Parathyroid adenoma (tissue), 2 donors: ENCODE results near the gene CASKIN2.

Source experiments
- H2AFZ ChIP-seq: fragments of 300-600 bp; sonication (generic); one replicate; pipeline ENCODE4 v1.7.0; 2017; ENCODE audit warnings: antibody characterized with exemption, mild to moderate bottlenecking
- H3K27ac ChIP-seq: fragments of 300-600 bp; sonication (generic); one replicate; pipeline ENCODE4 v1.7.0; 2017
- H3K27me3 ChIP-seq: fragments of 300-600 bp; sonication (generic); one replicate; pipeline ENCODE4 v1.7.0; 2017; ENCODE audit warnings: low read length; ENCODE audit not compliant: control insufficient read depth, insufficient read depth
- H3K36me3 ChIP-seq: fragments of 300-600 bp; sonication (generic); one replicate; pipeline ENCODE4 v1.7.0; 2017; ENCODE audit warnings: low read length; ENCODE audit not compliant: control insufficient read depth, insufficient read depth
- H3K4me1 ChIP-seq: fragments of 300-600 bp; sonication (generic); one replicate; pipeline ENCODE4 v1.7.0; 2017; ENCODE audit warnings: control low read depth
- H3K4me2 ChIP-seq: fragments of 300-600 bp; sonication (generic); one replicate; pipeline ENCODE4 v1.7.0; 2017; ENCODE audit warnings: low read length
- H3K4me3 ChIP-seq: fragments of 300-600 bp; sonication (generic); one replicate; pipeline ENCODE4 v1.7.0; 2017; ENCODE audit warnings: low read depth, low read length
- H3K79me2 ChIP-seq: fragments of 300-600 bp; sonication (generic); one replicate; pipeline ENCODE4 v1.7.0; 2017; ENCODE audit warnings: control low read depth
- H3K9ac ChIP-seq: fragments of 300-600 bp; sonication (generic); one replicate; pipeline ENCODE4 v1.7.0; 2017; ENCODE audit warnings: mild to moderate bottlenecking
- H3K9me3 ChIP-seq: fragments of 300-600 bp; sonication (generic); one replicate; pipeline ENCODE4 v1.7.0; 2017; ENCODE audit warnings: low read length; ENCODE audit not compliant: control insufficient read depth
- CTCF ChIP-seq: fragments of 300-600 bp; sonication (generic); IDR thresholded peaks from one replicate; pipeline ENCODE4 v1.7.0; 2017; ENCODE audit warnings: antibody characterized with exemption, mild to moderate bottlenecking
- donor health status: primary hyperparathyroidism.

The CASKIN2 gene

DNA sequence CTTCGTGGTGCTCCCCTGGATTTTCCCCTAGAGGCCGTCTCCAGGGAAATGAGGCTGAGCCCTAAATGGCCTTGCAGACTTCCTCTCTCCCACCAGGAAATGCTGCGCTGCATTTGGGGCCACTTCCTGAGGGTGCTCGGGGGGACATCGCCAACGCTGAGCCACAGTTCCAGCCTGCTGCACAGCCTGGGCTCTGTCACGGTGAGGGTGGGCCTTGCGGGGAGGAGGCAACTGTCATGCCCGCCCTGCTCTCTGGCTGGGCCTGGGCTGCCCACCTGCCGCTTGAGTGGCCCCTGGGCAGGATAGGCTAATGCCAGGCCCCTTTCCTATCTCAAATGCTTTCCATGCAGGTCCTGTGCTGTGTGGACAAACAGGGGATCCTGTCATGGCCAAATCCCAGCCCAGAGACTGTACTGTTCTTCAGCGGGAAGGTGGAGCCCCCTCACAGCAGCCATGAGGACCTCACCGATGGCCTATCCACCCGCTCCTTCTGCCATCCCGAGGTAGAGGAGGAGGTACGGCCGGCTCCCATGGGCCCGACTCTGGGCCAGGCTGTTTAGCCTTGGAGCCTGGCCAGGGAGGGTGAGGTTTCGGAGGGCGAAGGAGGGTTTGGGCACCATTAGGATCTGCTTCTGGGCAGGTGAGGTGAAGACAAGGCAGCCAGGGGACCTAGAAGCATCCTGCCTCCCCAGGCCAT lies 24.2 kb downstream of the CASKIN2 start:
- H3K27ac ChIP-seq = no peak overlapping the region
- peaks cover 4% of the 10 kb centered on the region for H3K4me1 ChIP-seq
- no peaks in the 10 kb centered on the region for H3K9me3 ChIP-seq
- H3K9ac ChIP-seq = no peak overlapping the region
- no peak overlapping the region for H3K4me3 ChIP-seq
- H3K79me2 ChIP-seq = no peaks in the 10 kb centered on the region
- H3K27me3 ChIP-seq = no peaks in the 10 kb centered on the region
- no peaks in the 10 kb centered on the region for H3K36me3 ChIP-seq
- TF ChIP-seq CTCF = no peak
- no peak overlapping the region for H2AFZ ChIP-seq
- H3K4me2 ChIP-seq = no peak overlapping the region

DNA sequence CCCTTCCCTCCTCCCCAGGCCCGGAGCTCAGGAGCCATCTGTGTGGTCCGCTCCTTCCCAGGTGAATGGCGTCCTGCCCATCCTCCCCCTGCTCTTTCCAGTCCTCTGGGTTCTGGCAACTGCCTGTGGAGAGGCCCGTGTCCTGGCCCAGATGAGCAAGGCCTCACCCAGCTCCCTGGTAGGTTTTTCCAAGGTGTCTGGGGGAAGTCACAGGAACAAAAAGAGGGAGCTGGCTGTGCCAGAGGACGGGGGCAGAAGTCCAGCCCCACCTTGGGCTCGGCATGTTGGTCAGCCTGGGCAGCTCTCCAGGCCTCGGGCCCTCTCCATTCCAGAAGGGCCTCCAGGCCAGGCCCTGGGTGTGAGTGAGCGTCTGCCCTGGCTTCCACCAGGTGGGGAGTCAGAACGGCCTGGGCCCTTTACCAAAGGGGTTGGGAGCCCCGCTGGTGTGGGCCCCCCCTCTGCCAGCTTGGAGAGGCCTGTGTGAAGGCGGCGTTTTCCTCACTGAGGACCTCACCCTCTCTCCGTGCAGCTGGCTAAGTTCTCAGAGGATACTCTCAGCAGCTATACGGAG lies 25.1 kb downstream of the CASKIN2 start:
- Histone ChIP-seq H2AFZ (no peak overlapping the region), H3K9me3 (no peaks in the 10 kb centered on the region), H3K79me2 (peaks cover under 1% of the 10 kb centered on the region), H3K4me1 (no peaks in the 10 kb centered on the region), H3K27ac (peak overlapping the region; percentile 9), H3K9ac (no peak overlapping the region), H3K4me3 (no peak overlapping the region), H3K4me2 (no peak overlapping the region), H3K27me3 (no peaks in the 10 kb centered on the region), H3K36me3 (no peaks in the 10 kb centered on the region)
- TF ChIP-seq CTCF = no peak

- Histone ChIP-seq H3K4me3 (no peak overlapping the region), H3K79me2 (peaks cover 6% of the 10 kb centered on the region), H3K27ac (no peak overlapping the region), H3K36me3 (no peaks in the 10 kb centered on the region), H3K4me2 (no peak overlapping the region), H3K4me1 (no peaks in the 10 kb centered on the region), H2AFZ (no peak overlapping the region), H3K9me3 (no peaks in the 10 kb centered on the region), H3K9ac (no peak overlapping the region), H3K27me3 (no peaks in the 10 kb centered on the region)
- TF ChIP-seq CTCF = no peak
These were observed 25.8 kb downstream of the CASKIN2 start for GRCh38 chr17:75489511-75489955.

- Histone ChIP-seq H2AFZ (no peak overlapping the region), H3K79me2 (peaks cover 6% of the 10 kb centered on the region), H3K4me3 (no peak overlapping the region), H3K4me1 (no peaks in the 10 kb centered on the region), H3K9ac (no peak overlapping the region), H3K4me2 (no peak overlapping the region), H3K27me3 (no peaks in the 10 kb centered on the region), H3K36me3 (no peaks in the 10 kb centered on the region), H3K9me3 (no peaks in the 10 kb centered on the region), H3K27ac (no peak overlapping the region)
- no peak for TF ChIP-seq CTCF
These were observed 26.4 kb downstream of the CASKIN2 start for GRCh38 chr17:75488693-75489510.
